ENCODE data around the gene KRTAP5-6. TPM values are rescaled to one million over a fixed set of nuclear protein-coding genes. Genes with fewer than 3 reads are reported as not detected.

KRTAP5-6 gene
- total and polyA plus RNA-seq, 2 donors (not counting 1 experiment from before 2014, with no cell fraction given): not detected

DNA sequence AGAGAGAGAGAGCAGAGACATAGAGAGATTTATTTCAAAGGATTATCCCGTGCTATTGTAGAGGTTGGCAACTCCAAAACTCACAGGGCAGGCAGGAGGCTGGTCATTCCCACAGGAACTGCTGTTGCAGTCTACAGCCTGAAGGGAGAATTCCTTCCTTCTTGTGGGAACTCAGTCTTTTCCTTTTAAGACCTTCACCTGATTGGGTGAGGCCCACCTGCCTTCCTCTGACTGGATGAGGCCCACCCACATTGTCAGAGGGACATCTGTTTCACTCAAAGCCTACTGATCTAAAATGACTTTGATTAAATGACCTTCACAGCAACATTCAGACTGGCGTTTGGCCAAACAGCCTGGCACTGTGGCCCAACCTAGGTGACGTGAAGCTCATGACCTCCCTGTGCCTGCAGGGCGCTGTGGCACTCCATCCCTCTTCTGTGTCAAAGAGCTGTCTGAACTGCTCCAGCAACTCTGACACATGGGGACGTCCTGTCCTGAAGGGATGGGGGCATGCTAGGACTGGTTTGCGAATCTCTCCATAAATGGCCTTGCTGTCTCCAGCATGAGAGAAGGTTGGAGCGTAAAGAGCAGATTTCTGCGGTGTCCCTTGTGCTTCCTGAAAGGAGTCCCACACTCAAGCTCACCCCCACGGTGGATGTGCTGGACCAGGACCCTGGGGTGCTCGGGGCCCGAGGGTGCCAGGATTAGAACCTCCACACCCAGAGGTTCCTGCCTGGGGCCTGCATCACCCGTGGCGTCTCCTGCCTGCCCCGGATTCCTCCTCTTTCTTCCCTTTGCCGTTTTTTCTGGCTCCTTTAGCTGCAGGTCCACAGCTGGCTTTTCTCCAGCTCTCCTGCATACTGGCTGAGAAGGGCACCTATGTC is 46.7 kb upstream of the KRTAP5-6 start:
- H3K27ac Mint-ChIP-seq: no peak overlapping the region
- ChIA-PET CTCF (interaction anchor here (1.0 to 2.5 kb wide), 5 partner anchors 9 to 501 kb away, joined by 3 to 16 read pairs (median 6); no protein-coding TSS in a partner anchor), POLR2A (no interaction called here)
- H3K27me3 ChIP-seq (replicated peaks in 1 of 4; ENCODE audit: control extremely low read depth in 1 of 4, control insufficient read depth in 3 of 4, insufficient read depth in 4 of 4, low read length in 3 of 4): peaks cover 0 to 21% (median 4%) of the 10 kb centered on the region in 4 experiments
- H3K4me2 ChIP-seq (replicated peaks; ENCODE audit: low read depth, low read length, poor library complexity, severe bottlenecking): no peak overlapping the region
- no peak overlapping the region for H3K4me3 Mint-ChIP-seq
- intact Hi-C loops (cut with micrococcal nuclease): loop anchor here (5.0 kb wide), 1 partner anchor 42 kb away; no protein-coding TSS in a partner anchor
- H3K27ac ChIP-seq (ENCODE audit: low read length in 2 of 2): no peak overlapping the region
- no peaks in the 10 kb centered on the region for H3K9me3 Mint-ChIP-seq (ENCODE audit: insufficient read depth)
- peaks cover 0 to 6% of the 10 kb centered on the region in 2 donors for H3K4me1 ChIP-seq (ENCODE audit: control insufficient read depth in 2 of 2, insufficient read depth in 2 of 2, low read length in 2 of 2)
- H3K79me2 ChIP-seq (ENCODE audit: control insufficient read depth, insufficient read depth, low read length): no peaks in the 10 kb centered on the region
- TF ChIP-seq EZH2 (IDR thresholded peaks at IDR 0.05; ENCODE audit: borderline replicate concordance, insufficient read depth, low read depth, low read length, poor library complexity, severe bottlenecking): no peak
- no peak overlapping the region for H2AFZ ChIP-seq (ENCODE audit: insufficient read depth, low read depth, low read length, poor library complexity, severe bottlenecking)
- ATAC-seq (ENCODE audit: low read depth) (no peak), DNase-seq (no peak)
- H3K36me3 ChIP-seq (replicated peaks in 1 of 2; ENCODE audit: control extremely low read depth in 1 of 2, control insufficient read depth in 1 of 2, extremely low read depth in 1 of 2, insufficient read depth in 2 of 2, low read length in 1 of 2): no peaks in the 10 kb centered on the region
- H3K9ac ChIP-seq (ENCODE audit: low read length): no peak overlapping the region
- H4K20me1 ChIP-seq (ENCODE audit: control insufficient read depth, insufficient read depth, low read length, poor library complexity, severe bottlenecking): no peaks in the 10 kb centered on the region
- no peaks in the 10 kb centered on the region for H3K4me1 Mint-ChIP-seq
- no peaks in the 10 kb centered on the region for H3K9me3 ChIP-seq (ENCODE audit: control extremely low read depth in 1 of 3, control insufficient read depth in 2 of 3, insufficient read depth in 1 of 3, low read length in 2 of 3)
- WGBS (ENCODE audit: insufficient coverage): 85% methylated on average over 14 of the region's 15 CpGs
- no peak overlapping the region for H3K4me3 ChIP-seq (ENCODE audit: control extremely low read depth in 1 of 5, extremely low read depth in 1 of 5, insufficient read depth in 1 of 5, low read depth in 2 of 5, low read length in 4 of 5)
- peaks cover 27% of the 10 kb centered on the region for H3K27me3 Mint-ChIP-seq

GRCh38 chr11:1650918-1651262 is 46.1 kb upstream of the KRTAP5-6 start:
- H4K20me1 ChIP-seq (ENCODE audit: control insufficient read depth, insufficient read depth, low read length, poor library complexity, severe bottlenecking): no peaks in the 10 kb centered on the region
- H3K79me2 ChIP-seq (ENCODE audit: control insufficient read depth, insufficient read depth, low read length): no peaks in the 10 kb centered on the region
- no peak overlapping the region for H3K4me2 ChIP-seq (replicated peaks; ENCODE audit: low read depth, low read length, poor library complexity, severe bottlenecking)
- no peaks in the 10 kb centered on the region for H3K36me3 ChIP-seq (replicated peaks in 1 of 2; ENCODE audit: control extremely low read depth in 1 of 2, control insufficient read depth in 1 of 2, extremely low read depth in 1 of 2, insufficient read depth in 2 of 2, low read length in 1 of 2)
- no peak overlapping the region for H2AFZ ChIP-seq (ENCODE audit: insufficient read depth, low read depth, low read length, poor library complexity, severe bottlenecking)
- no peaks in the 10 kb centered on the region for H3K9me3 ChIP-seq (ENCODE audit: control extremely low read depth in 1 of 3, control insufficient read depth in 2 of 3, insufficient read depth in 1 of 3, low read length in 2 of 3)
- no peak overlapping the region for H3K27ac ChIP-seq (ENCODE audit: low read length in 2 of 2)
- ATAC-seq (ENCODE audit: low read depth) (no peak), DNase-seq (no peak)
- H3K27me3 ChIP-seq (replicated peaks in 1 of 4; ENCODE audit: control extremely low read depth in 1 of 4, control insufficient read depth in 3 of 4, insufficient read depth in 4 of 4, low read length in 3 of 4): peaks cover 0 to 22% (median 4%) of the 10 kb centered on the region in 4 experiments
- ChIA-PET CTCF (interaction anchor here (1.3 to 2.5 kb wide), 3 partner anchors 43 to 500 kb away, joined by 6 to 16 read pairs (median 15); no protein-coding TSS in a partner anchor), POLR2A (no interaction called here)
- H3K27ac Mint-ChIP-seq: no peak overlapping the region
- no peak for TF ChIP-seq CTCF (IDR thresholded peaks at IDR 0.05)
- H3K4me3 Mint-ChIP-seq: no peak overlapping the region
- H3K4me1 Mint-ChIP-seq: no peaks in the 10 kb centered on the region
- H3K9me3 Mint-ChIP-seq (ENCODE audit: insufficient read depth): no peaks in the 10 kb centered on the region
- intact Hi-C loops (cut with micrococcal nuclease): loop anchor here (5.0 kb wide), 1 partner anchor 41 kb away; no protein-coding TSS in a partner anchor
- 70% methylated on average over 5 of the region's 5 CpGs for WGBS (ENCODE audit: insufficient coverage)
- no peak overlapping the region for H3K4me3 ChIP-seq (ENCODE audit: control extremely low read depth in 1 of 5, extremely low read depth in 1 of 5, insufficient read depth in 1 of 5, low read depth in 2 of 5, low read length in 4 of 5)
- peaks cover 0 to 6% of the 10 kb centered on the region in 2 donors for H3K4me1 ChIP-seq (ENCODE audit: control insufficient read depth in 2 of 2, insufficient read depth in 2 of 2, low read length in 2 of 2)
- peaks cover 31% of the 10 kb centered on the region for H3K27me3 Mint-ChIP-seq
- no peak overlapping the region for H3K9ac ChIP-seq (ENCODE audit: low read length)

Measured in B cell (primary cell).